ENCODE measurements around the gene PLEKHA6. TPM values are rescaled to one million over a fixed set of nuclear protein-coding genes. Genes with fewer than 3 reads are reported as not detected.

Gene PLEKHA6
- total RNA-seq, 4 donors from 2014 or later: 4.3 to 13.2 (median 7.7) TPM

- in situ Hi-C loops (cut with MboI; ENCODE audit: low sequenced_read_pairs in 4 of 4): no loop called here
- ATAC-seq: no peak
- intact Hi-C loops (cut with DNase I; ENCODE audit: low total_unique reads): no loop called here
- no peaks in the 10 kb centered on the region for H3K9me3 ChIP-seq
- no peak for DNase-seq
- no peaks in the 10 kb centered on the region for H3K4me1 ChIP-seq
- H3K4me3 ChIP-seq: no peak overlapping the region
- H3K27me3 ChIP-seq: no peaks in the 10 kb centered on the region
- H3K27ac ChIP-seq: no peak overlapping the region
- H3K36me3 ChIP-seq: no peaks in the 10 kb centered on the region
- TF ChIP-seq POLR2A (IDR thresholded peaks at IDR 0.05) (no peak), CTCF (IDR thresholded peaks at IDR 0.05 in 4 of 5, conservative IDR thresholded peaks at IDR 0.05 in 1 of 5) (no peak)
Observed at GRCh38 chr1:204181116-204181515, 178.6 kb downstream of the PLEKHA6 start.

GRCh38 chr1:204180133-204180532 lies 179.6 kb downstream of the PLEKHA6 start:
- Histone ChIP-seq H3K36me3 (no peaks in the 10 kb centered on the region), H3K27ac (no peak overlapping the region), H3K4me1 (no peaks in the 10 kb centered on the region), H3K9me3 (no peaks in the 10 kb centered on the region), H3K27me3 (no peaks in the 10 kb centered on the region), H3K4me3 (no peak overlapping the region)
- DNase-seq: no peak
- in situ Hi-C loops (cut with MboI; ENCODE audit: low sequenced_read_pairs in 4 of 4) (no loop called here), intact Hi-C loops (cut with DNase I; ENCODE audit: low total_unique reads) (no loop called here)
- no peak for ATAC-seq
- TF ChIP-seq CTCF (IDR thresholded peaks at IDR 0.05 in 4 of 5, conservative IDR thresholded peaks at IDR 0.05 in 1 of 5) (no peak), POLR2A (IDR thresholded peaks at IDR 0.05) (no peak)

GRCh38 chr1:204178487-204179281 lies 181.0 kb downstream of the PLEKHA6 start:
- Histone ChIP-seq H3K27ac (no peak overlapping the region), H3K36me3 (no peaks in the 10 kb centered on the region), H3K4me1 (no peaks in the 10 kb centered on the region), H3K27me3 (peaks cover 0 to 3% (median 2%) of the 10 kb centered on the region in 3 donors), H3K4me3 (no peak overlapping the region), H3K9me3 (no peaks in the 10 kb centered on the region)
- intact Hi-C loops (cut with DNase I; ENCODE audit: low total_unique reads): no loop called here
- ATAC-seq: no peak
- no peak for TF ChIP-seq CTCF (IDR thresholded peaks at IDR 0.05 in 4 of 5, conservative IDR thresholded peaks at IDR 0.05 in 1 of 5)
- TF ChIP-seq POLR2A (IDR thresholded peaks at IDR 0.05): no peak
- in situ Hi-C loops (cut with MboI; ENCODE audit: low sequenced_read_pairs in 4 of 4): no loop called here
- DNase-seq: no peak

- Histone ChIP-seq H3K27me3 (peaks cover 0 to 3% (median 3%) of the 10 kb centered on the region in 3 donors), H3K4me3 (no peak overlapping the region), H3K9me3 (no peaks in the 10 kb centered on the region), H3K4me1 (no peaks in the 10 kb centered on the region), H3K27ac (no peak overlapping the region), H3K36me3 (no peaks in the 10 kb centered on the region)
- in situ Hi-C loops (cut with MboI; ENCODE audit: low sequenced_read_pairs in 4 of 4) (no loop called here), intact Hi-C loops (cut with DNase I; ENCODE audit: low total_unique reads) (no loop called here)
- no peak for TF ChIP-seq POLR2A (IDR thresholded peaks at IDR 0.05)
- no peak for TF ChIP-seq CTCF (IDR thresholded peaks at IDR 0.05 in 4 of 5, conservative IDR thresholded peaks at IDR 0.05 in 1 of 5)
- DNase-seq (no peak), ATAC-seq (no peak)
Observed at GRCh38 chr1:204177133-204177532, 182.6 kb downstream of the PLEKHA6 start.
